ENCODE results near the gene CFL1.
"Not testable (repeated sequence)": the region's sequence is repeated elsewhere in the genome, so short reads cannot be mapped to it uniquely, and the experiment has no call there.

Gene CFL1

DNA sequence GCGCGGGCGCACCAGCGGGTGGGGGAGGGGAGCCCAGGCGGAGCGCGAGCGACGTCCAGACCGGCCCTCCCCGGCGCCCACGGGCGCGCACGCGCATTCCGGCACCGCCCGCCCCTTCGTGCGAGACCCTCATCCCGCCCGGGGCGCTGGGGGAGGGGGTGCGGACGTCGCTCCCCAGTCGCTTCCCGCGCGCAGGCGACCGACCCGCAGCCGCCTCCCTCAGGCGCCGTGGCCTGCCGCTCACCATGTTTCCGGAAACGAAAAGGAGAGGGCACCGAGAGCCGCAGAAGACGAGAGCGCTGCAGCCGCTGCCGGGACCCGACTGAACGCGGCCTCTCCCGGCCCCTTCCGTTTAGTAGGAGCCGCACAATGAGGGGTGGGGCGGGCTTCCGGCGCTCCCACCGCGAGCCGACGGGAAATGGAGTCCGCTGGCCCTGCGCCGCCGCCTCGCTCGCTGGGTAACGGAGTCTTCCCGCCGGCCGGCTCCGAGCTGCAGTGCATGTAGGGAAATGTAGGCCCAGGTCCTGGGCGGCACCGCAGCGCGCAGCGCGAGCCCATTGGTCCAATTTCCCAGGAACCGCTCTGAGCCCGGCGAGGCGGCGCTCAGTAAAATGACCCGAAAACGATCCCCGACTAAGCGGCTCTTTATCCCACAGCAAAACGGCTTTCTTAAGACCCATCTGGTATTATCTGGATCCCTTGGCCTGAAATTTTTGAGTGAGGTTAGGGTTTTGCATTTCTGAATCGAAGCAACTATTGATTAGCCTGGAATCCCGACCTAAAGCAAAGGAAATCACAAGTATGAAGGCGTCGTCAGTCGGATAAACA, at the start of gene CFL1:
Gene CFL1, minus strand, starts transcription at position 328 of the 828 bp plus-strand sequence. Its CDS starts 81 bp downstream, at position 247.
- DNase-seq (ENCODE audit: low read depth) = peak; percentile 82

GRCh38 chr11:65906602-65907001, 48.6 kb upstream of the CFL1 start:
- DNase-seq (ENCODE audit: low read depth) = no peak

DNA sequence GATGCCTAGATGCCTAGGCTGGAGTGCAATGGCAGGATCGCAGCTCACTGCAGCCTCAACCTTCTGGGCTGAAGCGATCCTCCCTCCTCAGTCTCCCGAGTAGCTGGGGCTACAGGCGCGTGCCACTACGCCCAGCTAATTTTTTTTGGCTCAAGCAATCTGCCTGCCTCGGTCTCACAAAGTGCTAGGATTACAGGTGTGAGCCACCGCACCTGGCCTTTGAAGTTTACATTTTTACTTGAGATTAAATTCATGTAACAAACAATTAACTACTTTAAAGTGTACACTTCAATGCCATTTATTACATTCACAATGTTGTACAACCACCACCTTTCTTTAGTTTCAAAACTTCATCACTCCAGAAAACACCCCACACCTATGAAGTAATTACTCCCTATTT, 45.7 kb upstream of the CFL1 start:
- no peak for DNase-seq (ENCODE audit: low read depth)

GRCh38 chr11:65903068-65903481, 45.1 kb upstream of the CFL1 start:
- no peak for DNase-seq (ENCODE audit: low read depth)

GRCh38 chr11:65900899-65901180, 42.9 kb upstream of the CFL1 start:
- no peak for DNase-seq (ENCODE audit: low read depth)

DNA sequence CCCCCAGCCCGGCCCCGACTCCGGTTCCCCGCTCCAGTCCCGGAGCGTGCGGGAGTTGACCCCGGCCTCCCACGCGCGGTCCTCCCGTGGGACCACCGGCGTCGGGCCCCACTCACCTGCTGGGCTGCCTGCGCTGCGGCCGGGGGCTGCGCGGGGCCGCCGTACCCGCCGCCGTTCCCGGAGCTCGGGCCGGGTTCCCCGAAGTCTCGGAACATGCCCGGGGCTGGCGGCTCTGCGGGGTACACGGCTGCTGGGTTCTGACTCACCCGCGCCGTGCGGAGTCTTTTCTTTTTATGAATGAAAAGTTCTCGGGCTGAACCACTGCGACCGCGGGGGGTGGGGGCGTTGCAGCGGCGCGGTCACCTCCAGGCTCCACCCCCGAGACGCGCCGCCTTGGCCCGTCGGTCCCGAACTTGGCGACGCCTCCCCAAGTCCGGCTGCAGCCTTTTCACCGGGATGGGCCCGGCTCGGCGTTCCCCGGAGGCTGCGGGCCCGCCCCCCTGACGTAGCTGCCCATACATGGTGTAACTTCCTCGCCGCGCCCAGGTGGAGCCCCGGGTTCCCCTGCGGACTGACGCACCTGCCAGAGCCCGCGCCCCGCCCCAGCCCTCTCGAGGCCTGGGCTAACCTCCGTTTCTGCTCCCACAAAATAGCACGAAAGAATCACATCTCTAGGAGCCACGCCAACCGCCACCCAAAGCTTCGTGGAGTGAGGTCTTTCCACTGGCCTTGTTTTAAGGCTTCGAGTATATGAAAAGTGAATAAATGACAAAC, 42.3 kb upstream of the CFL1 start, which contains the start of gene FOSL1:
Gene FOSL1, minus strand, starts transcription at position 264 of the 774 bp plus-strand sequence. Its CDS starts 49 bp downstream, at position 215.
- DNase-seq (ENCODE audit: low read depth) = peak; percentile 78

DNA sequence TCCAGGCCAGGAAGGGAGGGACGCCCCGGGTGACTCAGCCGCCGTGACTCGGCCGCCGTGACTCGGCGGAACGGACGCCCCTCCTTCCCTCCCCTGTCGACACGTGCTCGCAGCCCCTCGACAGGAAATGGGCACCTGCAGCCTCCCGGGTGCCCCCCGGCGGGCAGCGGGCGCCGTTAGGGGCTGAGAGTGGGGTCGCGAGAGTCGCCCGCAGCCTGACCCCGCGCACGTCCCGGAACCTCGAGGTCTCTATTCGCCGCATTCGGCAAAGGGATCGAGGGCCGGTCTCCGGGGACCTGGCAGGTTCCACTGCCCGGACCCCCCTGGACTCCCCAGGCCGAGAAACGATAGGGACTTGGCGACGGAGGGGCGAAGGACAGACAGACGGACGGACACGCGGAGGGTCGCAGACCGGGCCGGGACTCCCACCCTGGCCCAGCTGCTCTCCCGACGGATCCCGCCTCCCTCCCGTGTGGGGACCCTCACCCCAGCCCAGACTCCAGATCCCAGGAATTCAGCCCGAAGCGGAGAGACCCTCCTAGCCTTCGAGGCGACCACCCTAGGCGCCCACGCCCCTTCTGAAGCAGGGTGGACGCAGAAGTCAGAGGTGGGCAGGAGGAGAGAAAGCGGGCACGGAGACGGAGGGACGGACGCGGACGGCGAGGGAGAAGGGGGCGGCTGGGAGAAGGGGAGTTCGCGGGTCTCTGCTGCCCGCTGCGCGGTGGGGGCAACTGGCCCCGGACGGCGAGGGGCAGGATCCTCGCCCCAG, 41.6 kb upstream of the CFL1 start:
- no peak for DNase-seq (ENCODE audit: low read depth)

DNA sequence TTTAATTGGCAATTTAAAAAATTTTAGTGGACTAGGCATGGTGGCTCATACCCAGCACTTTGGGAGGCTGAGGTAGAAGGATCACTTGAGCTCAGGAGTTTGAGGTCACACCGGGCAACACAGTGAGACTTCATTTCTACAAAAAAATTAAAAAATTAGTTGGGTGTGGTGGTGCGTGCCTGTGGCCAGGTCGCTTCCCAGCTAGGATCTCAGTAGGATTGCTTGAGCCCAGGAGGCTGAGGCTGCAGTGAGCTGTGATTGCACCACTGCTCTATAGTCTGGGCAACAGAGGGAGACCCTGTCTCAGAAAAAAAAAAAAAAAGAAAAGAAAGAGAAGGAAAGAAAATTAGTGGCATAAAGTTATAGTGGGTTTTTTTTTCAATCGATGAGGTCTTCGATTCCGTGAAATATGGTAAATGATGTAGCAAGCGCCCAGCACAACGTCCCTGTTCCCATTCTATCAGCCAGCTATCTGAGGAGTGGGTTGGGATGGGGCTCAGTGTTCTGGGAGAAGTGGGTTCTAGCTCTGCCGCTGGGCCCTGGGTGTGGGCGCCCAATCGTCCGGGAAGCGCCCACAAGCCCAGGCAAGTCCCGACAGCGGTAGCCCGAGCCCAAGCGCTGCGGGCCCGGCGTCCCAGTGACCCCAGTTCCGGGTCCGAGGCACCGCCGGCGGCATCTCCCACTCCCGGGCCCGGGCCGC, 40.8 kb upstream of the CFL1 start:
- no peak for DNase-seq (ENCODE audit: low read depth)

- no peak for DNase-seq (ENCODE audit: low read depth)
Observed at GRCh38 chr11:65897020-65897471, 39.1 kb upstream of the CFL1 start.

DNA sequence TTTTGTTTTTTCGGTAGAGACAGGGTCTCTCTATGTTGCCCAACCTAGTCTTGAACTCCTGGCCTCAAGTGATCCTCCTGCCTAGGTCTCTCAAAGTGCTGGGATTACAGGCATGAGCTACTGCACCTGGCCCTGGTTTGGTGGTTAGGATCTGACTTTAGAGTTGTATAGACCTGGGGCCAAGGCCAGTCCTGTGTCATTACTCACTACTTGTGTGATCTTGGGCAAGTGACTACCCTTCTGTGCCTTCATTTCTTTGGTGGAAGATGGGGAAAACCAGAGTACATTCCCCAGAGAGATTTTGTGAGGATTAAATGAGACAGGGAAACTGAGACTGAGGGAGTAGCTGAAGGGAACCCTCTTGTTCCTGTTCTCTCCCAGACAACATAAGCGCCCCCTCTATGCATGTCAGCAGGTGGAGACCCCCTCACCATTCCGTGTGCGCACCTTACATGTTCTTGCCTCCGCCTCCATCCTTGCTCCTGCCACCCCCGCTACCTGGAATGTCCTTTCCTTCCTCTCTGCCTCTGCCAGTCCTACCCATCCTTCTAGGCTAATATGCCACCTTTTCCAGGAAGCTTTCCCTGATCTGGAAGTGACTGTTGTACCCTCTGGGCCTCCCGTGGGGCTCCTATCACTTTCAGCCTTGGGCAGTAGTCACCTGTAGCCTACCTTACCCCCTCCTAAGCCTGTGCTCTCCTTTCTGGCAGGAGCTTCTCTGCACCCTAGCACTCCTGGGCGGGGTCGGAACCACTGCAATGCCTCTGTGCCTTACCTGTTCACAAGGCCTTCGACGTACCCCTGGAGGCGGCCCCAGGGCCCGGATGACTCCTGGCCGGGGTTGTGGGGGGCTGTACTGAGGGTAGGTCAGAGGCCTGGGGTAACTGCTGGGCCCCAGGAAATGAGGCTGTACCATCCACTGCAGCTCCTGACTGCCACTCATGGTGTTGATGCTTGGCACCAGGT, 38.3 kb upstream of the CFL1 start:
- DNase-seq (ENCODE audit: low read depth) = no peak

DNA sequence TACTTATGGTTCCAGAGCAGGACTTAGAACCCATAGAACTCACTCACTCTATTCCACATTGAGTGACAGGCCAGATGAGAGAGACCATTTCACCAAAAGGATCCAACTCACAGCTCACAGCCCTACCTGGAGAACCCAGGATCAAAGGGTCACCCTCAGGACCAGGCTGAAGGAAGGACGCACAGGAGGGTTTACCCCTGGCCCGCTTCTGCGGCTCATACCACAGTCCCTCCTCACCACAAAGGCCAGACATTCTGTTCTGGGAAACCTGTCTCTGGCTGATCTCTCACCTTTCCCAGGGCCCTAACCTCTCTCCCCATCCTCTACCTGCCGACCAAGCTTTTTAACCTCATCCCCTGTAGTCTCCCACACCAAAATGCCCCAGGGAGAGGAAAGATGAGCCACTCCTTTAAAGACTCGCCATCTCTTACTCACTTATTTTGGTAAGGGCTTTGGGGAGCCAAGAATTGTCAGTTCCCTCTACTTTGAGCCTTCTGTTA, 37.6 kb upstream of the CFL1 start:
- DNase-seq (ENCODE audit: low read depth) = no peak

GRCh38 chr11:65894034-65894591, 36.1 kb upstream of the CFL1 start:
- DNase-seq (ENCODE audit: low read depth) = no peak

DNA sequence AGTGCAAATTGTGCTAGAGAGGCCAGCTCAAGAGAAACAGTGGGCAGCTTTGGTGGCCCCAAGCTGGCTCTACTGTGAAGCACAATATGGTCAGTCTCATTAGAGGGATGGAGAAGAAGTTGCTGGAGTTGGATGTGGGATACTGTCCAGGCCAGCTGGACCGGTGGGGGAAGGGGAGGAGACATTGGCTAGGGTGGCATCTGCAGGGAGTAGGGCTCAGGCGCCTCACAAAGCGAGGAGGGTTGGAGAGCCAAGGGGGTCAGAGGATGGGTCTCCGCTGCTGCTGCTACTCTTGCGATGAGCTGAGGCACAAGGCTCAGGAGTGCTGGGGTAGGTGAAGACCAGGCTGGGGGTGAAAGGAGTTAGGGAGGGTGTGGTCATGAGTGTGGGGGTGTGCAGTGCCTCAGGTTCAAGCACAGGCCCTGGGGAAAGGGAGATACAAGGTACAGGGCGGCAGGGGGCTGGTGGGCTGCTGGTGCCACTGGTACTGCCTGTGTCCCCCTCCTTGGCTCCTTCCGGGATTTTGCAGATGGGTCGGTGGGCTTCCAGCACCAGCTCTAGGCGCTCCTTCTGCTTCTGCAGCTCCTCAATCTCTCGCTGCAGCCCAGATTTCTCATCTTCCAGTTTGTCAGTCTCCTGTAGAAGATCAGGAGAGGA, 34.8 kb upstream of the CFL1 start:
- no peak for DNase-seq (ENCODE audit: low read depth)

- DNase-seq (ENCODE audit: low read depth) = not testable (repeated sequence)
Observed at GRCh38 chr11:65892137-65892540, 34.2 kb upstream of the CFL1 start.

- DNase-seq (ENCODE audit: low read depth) = no peak
Observed at GRCh38 chr11:65891219-65892136, 33.5 kb upstream of the CFL1 start.

DNA sequence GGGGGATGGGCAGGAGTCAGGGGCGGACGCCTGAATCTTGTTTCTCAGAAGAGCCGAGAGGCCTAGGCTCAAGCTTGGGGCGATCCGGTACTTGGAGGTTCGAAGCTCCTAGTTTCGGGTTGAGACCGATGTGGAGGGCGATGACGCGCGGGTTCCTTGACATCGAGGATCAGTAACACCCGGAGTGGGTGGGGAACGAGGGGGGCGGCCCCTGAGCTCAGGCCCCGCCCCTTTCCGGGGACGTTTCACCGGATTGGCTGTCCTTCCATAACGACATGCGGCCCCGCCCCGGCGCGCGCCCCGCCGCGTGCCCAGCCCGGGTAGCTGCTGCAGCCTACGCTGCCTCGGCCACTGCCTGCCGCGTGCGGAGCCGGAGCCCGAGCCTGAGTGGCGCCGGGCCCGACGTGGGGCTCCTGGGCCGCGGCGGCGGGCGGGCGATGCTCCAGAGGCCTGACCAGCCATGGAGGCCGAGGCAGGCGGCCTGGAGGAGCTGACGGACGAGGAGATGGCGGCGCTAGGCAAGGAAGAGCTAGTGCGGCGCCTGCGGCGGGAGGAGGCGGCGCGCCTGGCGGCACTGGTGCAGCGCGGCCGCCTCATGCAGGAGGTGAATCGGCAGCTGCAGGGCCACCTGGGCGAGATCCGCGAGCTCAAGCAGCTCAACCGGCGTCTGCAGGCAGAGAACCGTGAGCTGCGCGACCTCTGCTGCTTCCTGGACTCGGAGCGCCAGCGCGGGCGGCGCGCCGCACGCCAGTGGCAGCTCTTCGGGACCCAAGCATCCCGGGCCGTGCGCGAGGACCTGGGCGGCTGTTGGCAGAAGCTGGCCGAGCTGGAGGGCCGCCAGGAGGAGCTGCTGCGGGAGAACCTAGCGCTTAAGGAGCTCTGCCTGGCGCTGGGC, 32.6 kb upstream of the CFL1 start, which contains the start of gene CCDC85B:
Gene CCDC85B, plus strand, starts transcription at position 350 of the 895 bp plus-strand sequence. Its CDS starts 111 bp downstream, at position 461.
- DNase-seq (ENCODE audit: low read depth) = no peak

GRCh38 chr11:65888163-65888814, 30.3 kb upstream of the CFL1 start, which contains the start of gene FIBP:
Gene FIBP (minus strand): TSS chr11:65888471. CDS start chr11:65888418, 53 bp downstream.
- peak; percentile 81 for DNase-seq (ENCODE audit: low read depth)
